HFFc6 (cell line): ENCODE measurements around the gene TGFBR1. TPM values are rescaled to one million over a fixed set of nuclear protein-coding genes. Genes with fewer than 3 reads are reported as not detected.

ENCODE experiments used
- DNase-seq: peaks from one replicate; pipeline ENCODE4 v3.0.0-alpha.2; 2018
- H3K27ac Mint-ChIP-seq: 2 replicates; pipeline ENCODE4 v1.8.0; 2020; ENCODE audit warnings: mild to moderate bottlenecking, mixed read lengths
- H3K27me3 Mint-ChIP-seq: 2 replicates; pipeline ENCODE4 v1.8.0; 2021; ENCODE audit warnings: mild to moderate bottlenecking, moderate library complexity, mixed read lengths; ENCODE audit not compliant: insufficient read depth
- H3K36me3 Mint-ChIP-seq: 2 replicates; pipeline ENCODE4 v1.8.0; 2021; ENCODE audit warnings: low read depth, mixed read lengths
- H3K4me1 Mint-ChIP-seq: 2 replicates; pipeline ENCODE4 v1.8.0; 2020; ENCODE audit warnings: low read depth, mixed read lengths
- H3K4me3 Mint-ChIP-seq: 2 replicates; pipeline ENCODE4 v1.8.0; 2020; ENCODE audit warnings: mild to moderate bottlenecking, moderate library complexity, mixed read lengths
- H3K9me3 Mint-ChIP-seq: 2 replicates; pipeline ENCODE4 v1.8.0; 2020; ENCODE audit warnings: mild to moderate bottlenecking, mixed read lengths
- total RNA-seq, 6 experiments: library from RNA; stranded (reverse); fragmentation: NEBNext Ultra II Directional; extraction: Animal tissue kit (Norgen Biotek cat#: 25700); gene quantifications; 2 replicates in 1 of 6; 3 replicates in 5 of 6; pipeline ENCODE4 v1.2.3, GENCODE V29; 2021
- TF ChIP-seq, protein P1 (sequence below): fragments of 200-600 bp; sonication (generic); IDR thresholded peaks from 2 replicates; pipeline ENCODE4 v1.5.0; 2021; ENCODE audit warnings: antibody characterized with exemption, mild to moderate bottlenecking

Gene TGFBR1
- total RNA-seq, 6 experiments from 2014 or later = 28.8 to 39.1 (median 32.7) TPM

DNA sequence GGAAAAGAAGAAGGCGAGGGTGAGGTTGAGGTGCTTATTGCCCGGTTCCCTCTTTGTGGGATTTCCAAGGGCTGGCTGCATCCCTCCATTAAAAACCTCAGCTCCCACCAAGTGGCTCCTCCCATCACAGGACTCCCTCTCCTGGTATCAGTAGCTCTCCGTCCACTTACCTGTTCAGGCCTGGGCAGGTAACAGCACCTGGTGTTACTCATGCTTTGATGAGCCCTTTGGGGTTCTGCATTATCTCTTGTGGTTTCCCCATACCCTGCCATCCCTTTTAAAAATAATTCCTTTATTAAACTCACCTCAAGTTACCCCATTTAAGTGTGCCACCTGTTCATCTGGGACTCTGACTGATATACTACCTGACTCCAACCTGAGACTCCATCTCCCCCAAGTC lies 17.5 kb upstream of the TGFBR1 start:
- Mint-ChIP-seq H3K9me3 (peaks cover 8% of the 10 kb centered on the region), H3K36me3 (peaks cover 6% of the 10 kb centered on the region; the same call in 1 of the 2 replicates), H3K4me1 (peaks cover 19% of the 10 kb centered on the region), H3K27me3 (peaks cover 8% of the 10 kb centered on the region), H3K27ac (no peak overlapping the region), H3K4me3 (no peak overlapping the region)
- no peak for DNase-seq
- TF ChIP-seq, protein P1, sequence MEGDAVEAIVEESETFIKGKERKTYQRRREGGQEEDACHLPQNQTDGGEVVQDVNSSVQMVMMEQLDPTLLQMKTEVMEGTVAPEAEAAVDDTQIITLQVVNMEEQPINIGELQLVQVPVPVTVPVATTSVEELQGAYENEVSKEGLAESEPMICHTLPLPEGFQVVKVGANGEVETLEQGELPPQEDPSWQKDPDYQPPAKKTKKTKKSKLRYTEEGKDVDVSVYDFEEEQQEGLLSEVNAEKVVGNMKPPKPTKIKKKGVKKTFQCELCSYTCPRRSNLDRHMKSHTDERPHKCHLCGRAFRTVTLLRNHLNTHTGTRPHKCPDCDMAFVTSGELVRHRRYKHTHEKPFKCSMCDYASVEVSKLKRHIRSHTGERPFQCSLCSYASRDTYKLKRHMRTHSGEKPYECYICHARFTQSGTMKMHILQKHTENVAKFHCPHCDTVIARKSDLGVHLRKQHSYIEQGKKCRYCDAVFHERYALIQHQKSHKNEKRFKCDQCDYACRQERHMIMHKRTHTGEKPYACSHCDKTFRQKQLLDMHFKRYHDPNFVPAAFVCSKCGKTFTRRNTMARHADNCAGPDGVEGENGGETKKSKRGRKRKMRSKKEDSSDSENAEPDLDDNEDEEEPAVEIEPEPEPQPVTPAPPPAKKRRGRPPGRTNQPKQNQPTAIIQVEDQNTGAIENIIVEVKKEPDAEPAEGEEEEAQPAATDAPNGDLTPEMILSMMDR = no peak

DNA sequence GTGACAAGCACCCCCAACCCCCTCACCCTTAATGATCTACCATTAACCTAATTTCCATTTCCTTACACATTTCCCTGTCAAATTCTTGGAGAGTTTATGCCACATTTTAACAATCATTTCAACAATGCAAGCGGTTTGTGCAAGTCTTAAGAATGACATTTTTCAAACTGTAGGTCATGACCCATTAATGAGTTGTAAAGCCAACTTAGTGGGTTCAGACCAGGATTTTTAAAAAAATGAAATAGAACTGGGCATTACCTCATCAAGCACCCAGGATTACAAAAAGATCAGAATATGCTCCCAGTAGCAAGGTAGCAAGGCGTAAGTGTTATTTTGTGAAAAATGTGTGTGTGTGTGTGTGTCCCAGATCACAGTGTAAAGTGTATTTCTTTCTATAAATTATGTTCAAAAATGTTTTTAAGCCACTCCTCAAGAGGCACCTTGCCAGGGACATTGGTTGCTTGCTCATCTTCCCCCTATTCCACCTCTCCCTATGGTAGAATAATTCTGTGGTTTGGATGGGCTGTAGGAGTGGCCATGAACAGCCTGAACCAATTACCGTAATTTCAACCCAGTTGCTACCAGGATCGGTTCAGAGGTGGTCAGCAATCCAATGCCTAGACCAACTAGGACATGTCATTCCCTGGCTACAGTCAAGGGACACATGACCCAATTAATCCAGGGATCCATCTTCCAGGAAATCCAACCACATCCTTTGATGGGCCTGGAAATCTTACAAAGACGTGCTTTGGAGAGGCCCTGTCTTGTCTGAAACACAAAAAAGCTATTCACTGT lies 14.4 kb upstream of the TGFBR1 start:
- peaks cover 19% of the 10 kb centered on the region for H3K4me1 Mint-ChIP-seq

DNA sequence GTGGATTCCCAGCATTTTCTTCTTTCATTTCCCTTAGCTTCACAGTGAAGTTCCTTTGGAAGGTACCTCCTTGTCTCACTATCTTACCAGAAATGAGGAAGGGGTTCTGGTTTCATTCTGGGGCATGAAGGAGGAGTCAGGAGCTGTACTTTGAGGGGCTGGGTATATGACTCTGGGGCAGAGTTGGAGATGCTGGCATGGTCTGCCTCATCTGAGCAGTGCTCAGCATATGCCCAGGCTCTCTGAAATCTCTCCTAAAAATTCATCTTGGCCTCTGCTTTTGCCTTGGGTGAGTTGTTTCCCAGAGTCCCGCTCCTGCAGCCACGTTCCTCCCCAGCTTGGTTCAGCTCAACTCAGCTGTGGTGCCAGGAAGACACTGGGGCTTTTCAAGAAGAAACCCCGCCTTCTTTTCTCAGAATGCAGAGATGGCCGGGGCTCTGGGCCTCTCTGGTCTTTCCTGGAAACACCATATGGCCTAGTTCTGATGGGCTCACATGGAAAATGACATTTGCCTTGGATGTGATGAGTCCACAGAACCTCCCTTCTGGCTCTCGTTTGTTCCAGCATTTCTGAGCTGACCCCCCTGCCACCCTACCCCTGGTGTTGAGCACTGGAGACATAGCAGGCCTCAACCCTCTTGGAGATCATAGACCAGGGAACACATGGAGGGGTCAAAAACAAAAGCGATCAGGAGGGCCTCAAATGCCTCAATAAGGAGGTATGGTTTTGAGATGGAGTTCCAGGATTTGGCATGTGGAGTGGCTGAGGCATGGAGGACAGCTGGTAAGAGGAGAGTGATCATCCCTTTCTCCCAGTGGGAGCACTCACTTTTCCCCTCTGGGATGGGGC lies 12.0 kb upstream of the TGFBR1 start:
- H3K27ac Mint-ChIP-seq = no peak overlapping the region
- no peak for DNase-seq
- peaks cover 14% of the 10 kb centered on the region for H3K27me3 Mint-ChIP-seq
- peaks cover 8% of the 10 kb centered on the region for H3K9me3 Mint-ChIP-seq
- no peak overlapping the region for H3K4me3 Mint-ChIP-seq
- TF ChIP-seq, protein P1 = no peak
- peaks cover 6% of the 10 kb centered on the region; the same call in 1 of the 2 replicates for H3K36me3 Mint-ChIP-seq
- H3K4me1 Mint-ChIP-seq = peaks cover 6% of the 10 kb centered on the region; the same call in 1 of the 2 replicates

More for the DNA sequence above, 14.4 kb upstream of the TGFBR1 start:
- DNase-seq = no peak
- peaks cover 6% of the 10 kb centered on the region; the same call in 1 of the 2 replicates for H3K36me3 Mint-ChIP-seq
- H3K4me3 Mint-ChIP-seq = no peak overlapping the region
- H3K27ac Mint-ChIP-seq = no peak overlapping the region
- peaks cover 6% of the 10 kb centered on the region for H3K27me3 Mint-ChIP-seq
- TF ChIP-seq, protein P1 = no peak
- peaks cover 8% of the 10 kb centered on the region for H3K9me3 Mint-ChIP-seq

DNA sequence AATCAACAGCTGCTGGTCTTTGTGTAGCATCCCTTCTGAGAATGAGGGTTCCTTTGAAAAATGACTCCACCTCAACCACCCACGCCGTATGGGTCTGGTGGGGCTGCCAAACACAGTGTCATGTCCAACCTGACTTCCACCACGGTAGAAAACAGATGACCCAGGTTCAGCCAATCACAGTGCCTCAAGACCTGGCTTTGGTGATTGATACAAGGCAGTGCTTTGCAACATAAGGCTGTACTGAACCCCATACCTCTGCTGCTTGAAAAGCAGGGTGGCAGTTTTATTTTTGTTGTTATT lies 11.5 kb upstream of the TGFBR1 start:
- Mint-ChIP-seq H3K9me3 (peaks cover 11% of the 10 kb centered on the region), H3K4me1 (peaks cover 6% of the 10 kb centered on the region; the same call in 1 of the 2 replicates), H3K27me3 (peaks cover 17% of the 10 kb centered on the region), H3K27ac (no peak overlapping the region), H3K4me3 (no peak overlapping the region), H3K36me3 (peaks cover 6% of the 10 kb centered on the region; the same call in 1 of the 2 replicates)
- DNase-seq = no peak
- TF ChIP-seq, protein P1 = no peak

DNA sequence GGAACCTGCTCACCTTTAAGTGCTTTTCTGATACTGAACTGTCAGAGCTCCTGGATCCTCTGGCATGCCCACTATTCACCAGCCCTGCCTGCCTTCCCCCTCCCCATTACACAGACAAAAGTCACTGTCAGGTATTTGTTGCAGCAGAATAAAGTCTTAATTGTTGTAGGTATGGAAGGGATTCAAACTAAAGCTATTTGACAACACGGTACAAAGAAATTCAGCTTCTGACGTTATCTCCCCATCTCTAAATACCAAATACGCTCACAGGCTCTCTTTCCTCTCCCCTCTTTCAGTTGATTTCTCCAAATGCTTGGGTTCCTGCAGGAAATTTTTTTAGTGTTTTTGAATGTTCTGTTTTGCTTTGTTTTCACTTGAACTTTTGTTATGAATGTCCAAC lies 9.3 kb upstream of the TGFBR1 start:
- TF ChIP-seq, protein P1 = no peak
- H3K4me1 Mint-ChIP-seq = peaks cover 1% of the 10 kb centered on the region; the same call in 1 of the 2 replicates
- DNase-seq = no peak
- H3K9me3 Mint-ChIP-seq = peaks cover 4% of the 10 kb centered on the region; the same call in 1 of the 2 replicates
- no peak overlapping the region for H3K27ac Mint-ChIP-seq
- H3K27me3 Mint-ChIP-seq = peaks cover 19% of the 10 kb centered on the region
- peaks cover 5% of the 10 kb centered on the region; the same call in 1 of the 2 replicates for H3K36me3 Mint-ChIP-seq
- H3K4me3 Mint-ChIP-seq = no peak overlapping the region
